Activated CD4-positive, alpha-beta T cell treated with anti-CD3 and anti-CD28 coated beads for 36 hours (primary cell): Measurements from ENCODE around the gene VPS35L. TPM values are rescaled to one million over a fixed set of nuclear protein-coding genes. Genes with fewer than 3 reads are reported as not detected.
A peak's percentile ranks its signal among the peaks of the same experiment; 100 is the strongest.

Experiments used
- ATAC-seq: fragments of 200-7000 bp; cut with Tn5 transposase; one replicate; pipeline ENCODE4 v1.10.0; 2021; ENCODE audit warnings: mild to moderate bottlenecking, moderate library complexity
- CTCF ChIA-PET: fragments of 350-600 bp; sonication (Branson Sonifier 250); formaldehyde crosslinking; loops from one replicate; lab custom pipeline; 2021; ENCODE audit warnings: antibody characterized with exemption; lab: Charles Lee
- POLR2A ChIA-PET: fragments of 350-600 bp; sonication (Branson Sonifier 250); formaldehyde crosslinking; loops from one replicate; lab custom pipeline; 2021; ENCODE audit warnings: antibody characterized with exemption, inconsistent platforms; lab: Charles Lee
- DNase-seq: peaks from one replicate; pipeline ENCODE4 v3.0.0-alpha.2; 2020
- H3K27ac Mint-ChIP-seq: one replicate; pipeline ENCODE4 v1.8.0; 2021; ENCODE audit warnings: mixed read lengths
- H3K27me3 Mint-ChIP-seq: one replicate; pipeline ENCODE4 v1.8.0; 2021; ENCODE audit warnings: mixed read lengths
- H3K36me3 Mint-ChIP-seq: one replicate; pipeline ENCODE4 v1.8.0; 2021; ENCODE audit warnings: low read depth, mixed read lengths
- H3K4me1 Mint-ChIP-seq: one replicate; pipeline ENCODE4 v1.8.0; 2021; ENCODE audit warnings: mixed read lengths
- H3K4me3 Mint-ChIP-seq: one replicate; pipeline ENCODE4 v1.8.0; 2021; ENCODE audit warnings: mild to moderate bottlenecking, moderate library complexity, mixed read lengths
- H3K9me3 Mint-ChIP-seq: one replicate; pipeline ENCODE4 v1.8.0; 2021; ENCODE audit warnings: low read depth, mixed read lengths
- intact Hi-C, 2 experiments: fragments of 100-400 bp; cut with DNase I in 1 of 2; cut with micrococcal nuclease in 1 of 2; formaldehyde crosslinking; loops; one replicate each; pipeline versions ENCODE4 v1.14.2 to v1.15.1; 2022 to 2024; cut with DNase I, micrococcal nuclease
- total RNA-seq, 2 experiments: library from RNA; stranded (reverse); gene quantifications; one replicate each; pipeline ENCODE4 v1.2.3, GENCODE V29; 2021

VPS35L gene
- total RNA-seq, 2 experiments from 2014 or later: 30.7 to 31.6 TPM

DNA sequence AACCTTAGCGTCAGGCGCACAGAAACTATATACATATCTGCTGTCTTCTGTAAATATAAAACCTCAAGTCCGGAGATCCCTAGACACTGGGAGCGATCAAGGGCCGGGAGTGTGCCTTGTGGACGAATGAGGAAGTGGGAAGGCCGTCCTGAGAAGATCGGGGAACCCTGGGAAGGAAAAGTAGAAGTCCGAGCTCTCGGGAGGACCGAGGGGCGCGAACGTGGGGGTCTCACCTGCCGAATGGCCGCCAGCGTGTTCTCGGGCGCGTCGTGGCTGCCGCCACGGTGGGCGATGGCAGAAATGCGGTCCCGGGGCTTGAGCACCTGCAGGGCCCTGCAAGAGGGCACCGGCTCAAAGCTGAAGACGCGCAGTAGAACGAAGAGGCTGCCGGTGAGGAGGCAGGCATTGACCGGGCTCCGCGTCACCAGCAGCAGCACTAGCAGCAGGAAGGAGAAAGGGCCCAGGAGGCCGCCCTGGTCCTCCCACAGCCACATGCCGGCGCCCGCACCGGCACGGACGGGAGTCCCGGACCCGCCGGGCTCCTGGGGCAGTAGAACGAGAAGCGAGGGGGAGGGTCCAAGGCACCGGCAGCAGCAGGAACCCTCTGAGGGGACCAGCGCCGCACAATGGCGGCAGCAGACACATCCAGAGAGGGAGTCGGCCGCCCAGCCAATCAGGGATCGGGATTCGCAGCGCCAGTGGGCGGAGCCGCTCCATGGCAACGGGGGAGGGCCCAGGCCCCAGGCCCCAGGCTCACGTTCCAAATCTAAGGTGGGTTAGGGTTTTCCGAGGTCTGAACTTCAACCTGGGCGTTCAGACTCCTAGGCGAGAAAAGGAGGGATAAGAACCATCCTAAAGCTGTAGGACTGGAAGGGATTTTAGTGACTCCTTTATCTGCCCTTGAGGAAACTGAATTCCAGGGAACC lies 33.8 kb upstream of the VPS35L start, which contains the start of gene GDE1:
GDE1 (minus strand) TSS at position 628 of the 926 bp plus-strand sequence; CDS start at position 494, 134 bp downstream.
- Mint-ChIP-seq H3K27me3 (no peaks in the 10 kb centered on the region), H3K4me3 (peak within 1 kb of the TSS; percentile 94), H3K9me3 (no peaks in the 10 kb centered on the region), H3K27ac (peak within 1 kb of the TSS; percentile 90), H3K4me1 (peaks cover 45% of the 10 kb centered on the region), H3K36me3 (peaks cover 16% of the 10 kb centered on the region)
- ChIA-PET POLR2A (interaction anchor here (0.7 kb wide), 1 partner anchor 18 kb away, joined by 3 read pairs; no protein-coding TSS in a partner anchor), CTCF (no interaction called here)
- DNase-seq (peak; percentile 97), ATAC-seq (peak; percentile 83)
- intact Hi-C loops: loop anchor here (1.0 to 10.0 kb wide), 8 partner anchors 34 to 1377 kb away; partner anchors contain the start of genes THUMPD1 (in 2 of the 2), ARL6IP1 (in 1 of the 2), GPRC5B (in 1 of the 2) and IQCK (in 1 of the 2)

GRCh38 chr16:19522397-19522732 lies 33.1 kb upstream of the VPS35L start:
- Mint-ChIP-seq H3K36me3 (peaks cover 12% of the 10 kb centered on the region), H3K9me3 (no peaks in the 10 kb centered on the region), H3K27ac (peak overlapping the region; percentile 78), H3K27me3 (no peaks in the 10 kb centered on the region), H3K4me1 (peaks cover 40% of the 10 kb centered on the region), H3K4me3 (peak overlapping the region; percentile 94)
- ChIA-PET CTCF (no interaction called here), POLR2A (interaction anchor here (0.7 kb wide), 1 partner anchor 19 kb away, joined by 3 read pairs; no protein-coding TSS in a partner anchor)
- intact Hi-C loops: loop anchor here (1.0 to 10.0 kb wide), 8 partner anchors 33 to 1376 kb away; partner anchors contain the start of genes THUMPD1 (in 2 of the 2), ARL6IP1 (in 1 of the 2), GPRC5B (in 1 of the 2) and IQCK (in 1 of the 2)
- DNase-seq (no peak), ATAC-seq (no peak)

DNA sequence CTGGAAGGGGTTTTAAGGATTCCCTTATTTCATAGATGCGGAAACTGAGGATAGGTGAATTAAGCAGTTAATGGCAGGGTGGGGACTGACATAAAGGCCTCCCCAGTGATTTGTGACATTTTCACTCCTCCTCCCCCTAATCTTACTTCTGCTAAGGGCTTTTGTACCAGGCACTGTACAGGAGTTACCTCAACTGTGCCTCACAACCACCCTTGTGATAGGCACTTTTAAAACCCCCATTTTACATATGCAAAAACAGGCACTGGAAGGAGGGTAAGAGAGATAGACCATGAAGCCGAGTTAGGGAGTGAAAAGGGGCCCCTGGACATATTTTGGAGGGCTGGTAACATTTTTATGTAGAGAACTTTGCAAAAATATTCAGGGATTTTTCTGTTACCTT lies 32.7 kb upstream of the VPS35L start:
- POLR2A ChIA-PET: no interaction called here
- intact Hi-C loops: loop anchor here (1.0 to 10.0 kb wide), 10 partner anchors 33 to 1376 kb away; partner anchors contain the start of genes THUMPD1 (in 2 of the 2), VPS35L (in 2 of the 2), ARL6IP1 (in 1 of the 2) and COQ7 (in 1 of the 2)
- no peak for ATAC-seq
- Mint-ChIP-seq H3K27ac (no peak overlapping the region), H3K36me3 (peaks cover 12% of the 10 kb centered on the region), H3K4me3 (no peak overlapping the region), H3K4me1 (peaks cover 36% of the 10 kb centered on the region), H3K9me3 (no peaks in the 10 kb centered on the region), H3K27me3 (no peaks in the 10 kb centered on the region)
- no peak for DNase-seq
- CTCF ChIA-PET: interaction anchor here (2.2 kb wide), 1 partner anchor 33 kb away, joined by 15 read pairs; the partner anchor contains the start of gene VPS35L

DNA sequence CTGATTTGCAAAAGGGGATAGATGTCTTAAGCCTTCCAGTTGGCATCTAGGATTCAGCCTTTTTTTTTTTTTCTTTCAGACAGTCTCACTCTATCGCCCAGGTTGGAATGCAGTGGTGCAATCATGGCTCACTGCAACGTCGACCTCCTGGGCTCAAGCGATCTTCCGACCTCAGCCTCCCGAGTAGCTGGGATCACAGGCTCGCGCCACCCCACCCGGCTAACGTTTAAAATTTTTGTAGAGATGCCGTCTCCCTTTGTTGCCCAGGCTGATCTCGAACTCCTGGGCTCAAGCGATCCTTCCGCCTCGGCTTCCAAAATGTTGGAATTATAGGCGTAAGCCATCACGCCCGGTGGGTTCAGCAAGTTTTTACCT lies 32.3 kb upstream of the VPS35L start:
- CTCF ChIA-PET: interaction anchor here (0.7 to 2.2 kb wide), 2 partner anchors 33 to 60 kb away, joined by 4 to 15 read pairs; partner anchors contain the start of gene VPS35L
- no peaks in the 10 kb centered on the region for H3K27me3 Mint-ChIP-seq
- peaks cover 12% of the 10 kb centered on the region for H3K36me3 Mint-ChIP-seq
- DNase-seq: no peak
- POLR2A ChIA-PET: interaction anchor here (2.3 kb wide), 1 partner anchor 32 kb away, joined by 27 read pairs; the partner anchor contains the start of gene VPS35L
- no peak overlapping the region for H3K27ac Mint-ChIP-seq
- H3K9me3 Mint-ChIP-seq: no peaks in the 10 kb centered on the region
- peaks cover 36% of the 10 kb centered on the region for H3K4me1 Mint-ChIP-seq
- intact Hi-C loops: loop anchor here (1.0 to 10.0 kb wide), 9 partner anchors 32 to 1376 kb away; partner anchors contain the start of genes THUMPD1 (in 2 of the 2), ARL6IP1 (in 1 of the 2), COQ7 (in 1 of the 2) and GPRC5B (in 1 of the 2)
- no peak for ATAC-seq
- H3K4me3 Mint-ChIP-seq: no peak overlapping the region

DNA sequence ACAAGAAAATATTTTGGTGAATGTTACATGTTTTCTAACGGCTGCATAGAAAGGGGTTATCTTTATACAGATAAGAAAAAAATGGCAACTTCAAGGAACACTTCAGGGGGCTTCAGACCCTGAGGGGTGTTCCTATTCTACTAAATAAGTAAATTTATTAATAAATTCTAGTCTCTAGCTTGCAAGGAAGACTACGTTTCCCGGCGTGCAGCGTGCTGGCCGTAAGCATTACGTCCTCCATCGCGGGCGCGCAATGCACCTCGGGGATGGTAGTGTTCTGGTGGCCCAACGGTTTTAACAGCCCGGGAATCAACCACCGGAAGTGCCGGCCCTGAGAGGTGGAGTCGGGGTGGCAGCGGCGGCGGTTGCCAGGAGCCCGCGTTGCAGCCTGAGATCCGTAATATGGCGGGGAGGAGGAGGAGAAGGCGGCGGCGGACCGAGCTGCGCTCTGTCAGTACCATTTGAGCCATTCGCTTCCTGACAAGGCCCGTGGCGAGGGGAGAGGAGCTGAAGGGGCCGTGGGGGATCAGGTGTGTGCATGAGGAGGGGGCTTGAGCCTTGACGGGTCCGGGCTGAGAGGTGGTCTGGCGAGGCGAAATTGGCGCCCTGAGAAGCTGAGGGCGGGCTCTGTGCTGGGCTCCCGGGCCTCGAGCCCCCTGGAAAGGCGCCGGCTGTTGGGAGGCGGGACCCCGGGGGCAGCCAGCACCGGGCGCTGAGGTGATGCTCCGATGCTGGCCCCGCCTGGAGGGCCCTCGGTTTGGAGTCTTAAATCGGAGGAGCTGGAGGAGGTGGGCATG lies 31.7 kb upstream of the VPS35L start, which contains the start of gene CCP110:
CCP110 (plus strand) TSS at position 384 of the 797 bp plus-strand sequence. CDS start 3,940 bp downstream, outside the sequence.
- Mint-ChIP-seq H3K27me3 (no peaks in the 10 kb centered on the region), H3K27ac (peak within 1 kb of the TSS; percentile 90), H3K4me3 (peak within 1 kb of the TSS; percentile 95), H3K36me3 (peaks cover 12% of the 10 kb centered on the region), H3K4me1 (peaks cover 30% of the 10 kb centered on the region), H3K9me3 (no peaks in the 10 kb centered on the region)
- intact Hi-C loops: loop anchor here (1.0 to 10.0 kb wide), 10 partner anchors 32 to 1375 kb away; partner anchors contain the start of genes ARL6IP1 (in 2 of the 2), COQ7 (in 2 of the 2), THUMPD1 (in 2 of the 2) and GPRC5B (in 1 of the 2)
- CTCF ChIA-PET: interaction anchor here (0.7 to 2.2 kb wide), 2 partner anchors 32 to 60 kb away, joined by 4 to 15 read pairs; partner anchors contain the start of gene VPS35L
- POLR2A ChIA-PET: interaction anchor here (0.7 to 2.3 kb wide), 2 partner anchors 18 to 31 kb away, joined by 4 to 27 read pairs; partner anchors contain the start of gene VPS35L
- peak; percentile 98 for DNase-seq
- peak; percentile 90 for ATAC-seq

DNA sequence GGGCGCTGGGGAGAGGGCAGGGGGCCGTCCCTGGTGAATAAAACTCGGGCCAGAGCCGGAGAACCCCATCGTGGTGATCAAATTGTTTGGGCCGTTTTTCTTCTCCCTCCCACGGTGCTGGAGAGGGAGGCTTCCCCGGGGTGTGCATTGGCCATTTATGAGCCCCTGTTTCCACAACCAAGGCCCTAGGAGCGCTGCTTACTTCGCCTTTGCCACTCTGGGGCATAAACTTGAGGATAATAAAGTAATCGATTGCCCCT lies 31.2 kb upstream of the VPS35L start:
- ChIA-PET POLR2A (interaction anchor here (0.7 to 2.3 kb wide), 2 partner anchors 18 to 31 kb away, joined by 4 to 27 read pairs; partner anchors contain the start of gene VPS35L), CTCF (interaction anchor here (1.0 to 2.2 kb wide), 2 partner anchors 30 to 32 kb away, joined by 3 to 15 read pairs; partner anchors contain the start of gene VPS35L)
- peaks cover 15% of the 10 kb centered on the region for H3K36me3 Mint-ChIP-seq
- H3K27me3 Mint-ChIP-seq: no peaks in the 10 kb centered on the region
- ATAC-seq (no peak), DNase-seq (no peak)
- H3K27ac Mint-ChIP-seq: peak overlapping the region; percentile 65
- H3K9me3 Mint-ChIP-seq: no peaks in the 10 kb centered on the region
- H3K4me3 Mint-ChIP-seq: peak overlapping the region; percentile 95
- intact Hi-C loops: loop anchor here (1.0 to 10.0 kb wide), 5 partner anchors 361 to 1218 kb away; partner anchors contain the start of genes ARL6IP1 (in 1 of the 2), COQ7 (in 1 of the 2), GPRC5B (in 1 of the 2) and THUMPD1 (in 1 of the 2)
- peaks cover 28% of the 10 kb centered on the region for H3K4me1 Mint-ChIP-seq

DNA sequence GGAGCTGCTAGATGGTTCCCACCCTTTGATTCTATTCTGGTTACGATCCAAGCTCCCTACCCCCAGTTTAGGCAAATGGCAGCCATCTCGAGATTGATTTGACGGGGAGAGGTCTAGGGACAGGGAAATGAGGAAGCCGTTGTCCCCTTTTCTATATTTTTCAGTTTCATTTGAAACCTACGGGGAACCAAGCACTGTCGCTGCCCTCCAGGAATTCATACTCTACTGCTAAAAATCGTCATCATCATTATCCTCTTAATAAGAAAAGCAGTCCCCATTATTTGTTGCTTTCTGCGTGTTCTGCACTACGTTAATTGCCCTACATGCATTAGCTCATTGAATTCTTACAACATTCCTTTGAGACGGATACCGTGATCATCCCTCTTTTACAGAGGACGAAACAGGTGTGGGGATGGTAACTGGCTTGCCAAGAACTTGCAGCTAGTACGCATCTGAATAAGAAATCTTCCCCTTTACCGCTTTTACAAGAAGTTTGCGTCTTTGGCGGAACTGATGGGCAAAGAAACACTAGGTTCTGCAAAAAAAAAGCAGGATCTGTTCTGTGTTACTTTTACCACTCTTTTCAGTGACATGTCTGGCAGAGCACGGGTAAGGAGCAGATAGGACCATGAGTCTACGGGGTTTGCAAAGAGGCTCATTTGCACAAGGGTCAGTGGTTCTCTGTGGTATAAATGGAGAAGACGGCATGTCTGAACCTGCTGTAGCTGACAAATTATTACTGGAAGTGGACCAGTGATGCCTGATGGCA lies 30.7 kb upstream of the VPS35L start:
- POLR2A ChIA-PET: interaction anchor here (0.7 to 2.3 kb wide), 2 partner anchors 17 to 30 kb away, joined by 4 to 27 read pairs; partner anchors contain the start of gene VPS35L
- Mint-ChIP-seq H3K27me3 (no peaks in the 10 kb centered on the region), H3K4me1 (peaks cover 28% of the 10 kb centered on the region), H3K9me3 (no peaks in the 10 kb centered on the region), H3K4me3 (peak overlapping the region; percentile 95), H3K36me3 (peaks cover 16% of the 10 kb centered on the region), H3K27ac (peak overlapping the region; percentile 65)
- ATAC-seq: no peak
- CTCF ChIA-PET: interaction anchor here (1.0 to 2.2 kb wide), 3 partner anchors 29 to 383 kb away, joined by 3 to 15 read pairs (median 4); partner anchors contain the start of gene VPS35L
- intact Hi-C loops: loop anchor here (1.0 to 10.0 kb wide), 5 partner anchors 360 to 1218 kb away; partner anchors contain the start of genes ARL6IP1 (in 1 of the 2), COQ7 (in 1 of the 2), GPRC5B (in 1 of the 2) and THUMPD1 (in 1 of the 2)
- no peak for DNase-seq

DNA sequence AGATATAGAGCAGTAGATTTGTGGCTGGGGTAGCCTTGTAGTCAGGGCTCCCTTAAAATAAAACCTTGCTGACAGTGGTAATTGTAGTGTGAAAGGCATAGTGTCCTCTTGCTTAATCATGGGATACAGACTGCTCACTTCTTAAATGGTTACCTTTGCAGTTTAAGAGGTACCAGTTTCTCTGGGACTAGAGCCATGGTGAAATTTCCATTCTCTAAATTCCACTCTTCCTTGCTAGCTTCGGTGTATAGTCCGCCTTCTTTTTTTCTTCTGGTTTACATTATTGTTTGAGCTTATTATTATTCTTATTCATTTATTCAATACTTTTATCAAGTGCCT lies 30.1 kb upstream of the VPS35L start:
- no peaks in the 10 kb centered on the region for H3K27me3 Mint-ChIP-seq
- H3K27ac Mint-ChIP-seq: no peak overlapping the region
- H3K36me3 Mint-ChIP-seq: peaks cover 17% of the 10 kb centered on the region
- DNase-seq (no peak), ATAC-seq (no peak)
- CTCF ChIA-PET: interaction anchor here (1.0 to 1.8 kb wide), 2 partner anchors 29 to 382 kb away, joined by 3 to 4 read pairs; no protein-coding TSS in a partner anchor
- H3K4me3 Mint-ChIP-seq: peak overlapping the region; percentile 95
- intact Hi-C loops: loop anchor here in 1 of 2 experiments (10.0 kb wide), 1 partner anchor 359 kb away; the partner anchor contains the start of gene GPRC5B
- POLR2A ChIA-PET: interaction anchor here (2.3 kb wide), 1 partner anchor 30 kb away, joined by 27 read pairs; the partner anchor contains the start of gene VPS35L
- H3K4me1 Mint-ChIP-seq: peaks cover 25% of the 10 kb centered on the region
- H3K9me3 Mint-ChIP-seq: no peaks in the 10 kb centered on the region

GRCh38 chr16:19527161-19527560 lies 28.3 kb upstream of the VPS35L start:
- ATAC-seq (no peak), DNase-seq (no peak)
- ChIA-PET POLR2A (no interaction called here), CTCF (interaction anchor here (1.0 to 1.7 kb wide), 3 partner anchors 15 to 33 kb away, joined by 3 to 4 read pairs (median 3); no protein-coding TSS in a partner anchor)
- H3K27ac Mint-ChIP-seq: no peak overlapping the region
- H3K36me3 Mint-ChIP-seq: peaks cover 19% of the 10 kb centered on the region
- intact Hi-C loops: loop anchor here in 1 of 2 experiments (10.0 kb wide), 1 partner anchor 358 kb away; the partner anchor contains the start of gene GPRC5B
- peaks cover 14% of the 10 kb centered on the region for H3K4me1 Mint-ChIP-seq
- H3K27me3 Mint-ChIP-seq: no peaks in the 10 kb centered on the region
- H3K9me3 Mint-ChIP-seq: no peaks in the 10 kb centered on the region
- no peak overlapping the region for H3K4me3 Mint-ChIP-seq
